ENCODE measurements around the gene LRRTM3.

Gene LRRTM3

DNA sequence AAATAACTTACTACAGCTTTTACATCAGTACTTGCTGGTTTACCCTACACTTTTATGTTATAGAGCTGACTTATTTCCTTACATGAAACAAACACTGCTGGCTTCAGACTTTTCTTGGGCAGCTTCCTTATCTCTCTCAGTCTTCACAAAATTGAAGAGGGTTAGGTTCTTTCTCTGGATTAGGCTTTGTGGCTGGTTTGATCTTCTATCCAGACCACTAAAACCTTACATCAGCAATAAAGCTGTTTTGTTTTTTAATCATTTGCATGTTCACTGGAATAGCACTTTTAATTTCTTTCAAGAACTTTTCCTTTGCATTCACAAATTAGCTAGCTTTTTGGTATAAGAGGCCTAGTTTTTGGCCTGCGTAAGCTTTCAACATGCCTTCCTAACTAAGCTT lies 218.7 kb downstream of the LRRTM3 start:
- Histone ChIP-seq H3K4me2 (no peak overlapping the region), H3K4me3 (no peak overlapping the region), H3K9ac (no peak overlapping the region), H3K4me1 (no peaks in the 10 kb centered on the region), H3K27ac (no peak overlapping the region), H4K20me1 (no peaks in the 10 kb centered on the region), H3K9me3 (no peaks in the 10 kb centered on the region), H3K27me3 (no peaks in the 10 kb centered on the region), H3K36me3 (no peaks in the 10 kb centered on the region)
- no peak for TF ChIP-seq Cebpa-rat (IDR thresholded peaks at IDR 0.05)
